HFFc6 (cell line): ENCODE results near the gene MACF1. TPM values are rescaled to one million over a fixed set of nuclear protein-coding genes. Genes with fewer than 3 reads are reported as not detected.
A peak's percentile ranks its signal among the peaks of the same experiment; 100 is the strongest.

Experiments
- DNase-seq: peaks from one replicate; pipeline ENCODE4 v3.0.0-alpha.2; 2018
- H3K27ac Mint-ChIP-seq: 2 replicates; pipeline ENCODE4 v1.8.0; 2020; ENCODE audit warnings: mild to moderate bottlenecking, mixed read lengths
- H3K27me3 Mint-ChIP-seq: 2 replicates; pipeline ENCODE4 v1.8.0; 2021; ENCODE audit warnings: mild to moderate bottlenecking, moderate library complexity, mixed read lengths; ENCODE audit not compliant: insufficient read depth
- H3K36me3 Mint-ChIP-seq: 2 replicates; pipeline ENCODE4 v1.8.0; 2021; ENCODE audit warnings: low read depth, mixed read lengths
- H3K4me1 Mint-ChIP-seq: 2 replicates; pipeline ENCODE4 v1.8.0; 2020; ENCODE audit warnings: low read depth, mixed read lengths
- H3K4me3 Mint-ChIP-seq: 2 replicates; pipeline ENCODE4 v1.8.0; 2020; ENCODE audit warnings: mild to moderate bottlenecking, moderate library complexity, mixed read lengths
- H3K9me3 Mint-ChIP-seq: 2 replicates; pipeline ENCODE4 v1.8.0; 2020; ENCODE audit warnings: mild to moderate bottlenecking, mixed read lengths
- CTCF ChIP-seq: fragments of 200-600 bp; sonication (generic); IDR thresholded peaks from 2 replicates; pipeline ENCODE4 v1.5.0; 2021; ENCODE audit warnings: antibody characterized with exemption, mild to moderate bottlenecking
- total RNA-seq, 6 experiments: library from RNA; stranded (reverse); fragmentation: NEBNext Ultra II Directional; extraction: Animal tissue kit (Norgen Biotek cat#: 25700); gene quantifications; 2 replicates in 1 of 6; 3 replicates in 5 of 6; pipeline ENCODE4 v1.2.3, GENCODE V29; 2021

Gene MACF1
- total RNA-seq, 6 experiments from 2014 or later = 201 to 308 (median 223) TPM

GRCh38 chr1:39410915-39411436 lies 206.5 kb downstream of the MACF1 start:
- Mint-ChIP-seq H3K4me1 (peaks cover 79% of the 10 kb centered on the region), H3K9me3 (no peaks in the 10 kb centered on the region), H3K27ac (peak overlapping the region; percentile 57), H3K36me3 (peaks cover 39% of the 10 kb centered on the region), H3K27me3 (peaks cover 2% of the 10 kb centered on the region), H3K4me3 (peak overlapping the region; percentile 87)
- DNase-seq = peak; percentile 93
- peak; percentile 87 for TF ChIP-seq CTCF

- DNase-seq = peak; percentile 27
- H3K27me3 Mint-ChIP-seq = peaks cover 2% of the 10 kb centered on the region
- peaks cover 79% of the 10 kb centered on the region for H3K4me1 Mint-ChIP-seq
- peak overlapping the region; percentile 57 for H3K27ac Mint-ChIP-seq
- H3K36me3 Mint-ChIP-seq = peaks cover 47% of the 10 kb centered on the region
- no peaks in the 10 kb centered on the region for H3K9me3 Mint-ChIP-seq
- TF ChIP-seq CTCF = no peak
- H3K4me3 Mint-ChIP-seq = peak overlapping the region; percentile 87
Measured at GRCh38 chr1:39411526-39412478, 207.3 kb downstream of the MACF1 start.

- H3K27ac Mint-ChIP-seq = no peak overlapping the region
- peaks cover 2% of the 10 kb centered on the region; the same call in 1 of the 2 replicates for H3K27me3 Mint-ChIP-seq
Measured at GRCh38 chr1:39412892-39413291, 208.4 kb downstream of the MACF1 start.

GRCh38 chr1:39413902-39414528 lies 209.5 kb downstream of the MACF1 start:
- DNase-seq = no peak
- H3K4me1 Mint-ChIP-seq = peaks cover 79% of the 10 kb centered on the region
- peaks cover 2% of the 10 kb centered on the region for H3K27me3 Mint-ChIP-seq
- H3K36me3 Mint-ChIP-seq = peaks cover 52% of the 10 kb centered on the region
- peak overlapping the region; percentile 82 for H3K4me3 Mint-ChIP-seq
- no peak for TF ChIP-seq CTCF
- no peaks in the 10 kb centered on the region for H3K9me3 Mint-ChIP-seq
- H3K27ac Mint-ChIP-seq = peak overlapping the region; percentile 25; the same call in 1 of the 2 replicates

More at GRCh38 chr1:39412892-39413291, 208.4 kb downstream of the MACF1 start:
- Mint-ChIP-seq H3K4me3 (peak overlapping the region; percentile 87), H3K9me3 (no peaks in the 10 kb centered on the region), H3K36me3 (peaks cover 48% of the 10 kb centered on the region), H3K4me1 (peaks cover 76% of the 10 kb centered on the region)
- no peak for DNase-seq
- no peak for TF ChIP-seq CTCF

GRCh38 chr1:39415553-39415952 lies 211.1 kb downstream of the MACF1 start:
- Mint-ChIP-seq H3K27me3 (peaks cover 2% of the 10 kb centered on the region), H3K27ac (peak overlapping the region; percentile 41), H3K9me3 (no peaks in the 10 kb centered on the region), H3K4me3 (peak overlapping the region; percentile 61), H3K4me1 (peaks cover 74% of the 10 kb centered on the region), H3K36me3 (peaks cover 50% of the 10 kb centered on the region)
- TF ChIP-seq CTCF = no peak
- no peak for DNase-seq
